ENCODE results near the gene RPH3AL. TPM values are rescaled to one million over a fixed set of nuclear protein-coding genes. Genes with fewer than 3 reads are reported as not detected.

RPH3AL gene
- total RNA-seq, 2 experiments from 2014 or later: 0.80 to 1.6 TPM

- CTCF ChIA-PET: no interaction called here
- POLR2A ChIA-PET: no interaction called here
Measured at GRCh38 chr17:269616-270514, 82.7 kb downstream of the RPH3AL start.

- POLR2A ChIA-PET: no interaction called here
- CTCF ChIA-PET: no interaction called here
Measured at GRCh38 chr17:266701-267667, 85.6 kb downstream of the RPH3AL start.

GRCh38 chr17:266219-266618 lies 86.4 kb downstream of the RPH3AL start:
- POLR2A ChIA-PET: no interaction called here

GRCh38 chr17:265718-266117 lies 86.9 kb downstream of the RPH3AL start:
- ChIA-PET POLR2A (no interaction called here), CTCF (no interaction called here)

More at GRCh38 chr17:266219-266618, 86.4 kb downstream of the RPH3AL start:
- CTCF ChIA-PET: no interaction called here

GRCh38 chr17:263773-264172 lies 88.8 kb downstream of the RPH3AL start:
- ChIA-PET CTCF (no interaction called here), POLR2A (no interaction called here)

GRCh38 chr17:263271-263670 lies 89.3 kb downstream of the RPH3AL start:
- ChIA-PET CTCF (no interaction called here), POLR2A (no interaction called here)

GRCh38 chr17:261635-262034 lies 91.0 kb downstream of the RPH3AL start:
- POLR2A ChIA-PET: no interaction called here
- CTCF ChIA-PET: no interaction called here

- CTCF ChIA-PET: no interaction called here
- POLR2A ChIA-PET: no interaction called here
Measured at GRCh38 chr17:260944-261343, 91.7 kb downstream of the RPH3AL start.

- ChIA-PET POLR2A (no interaction called here), CTCF (interaction anchor here (0.6 kb wide), 1 partner anchor 636 kb away, joined by 3 read pairs; no protein-coding TSS in a partner anchor)
Measured at GRCh38 chr17:260031-260791, 92.4 kb downstream of the RPH3AL start.

GRCh38 chr17:259341-259976 lies 93.1 kb downstream of the RPH3AL start:
- CTCF ChIA-PET: no interaction called here

GRCh38 chr17:258906-259305 lies 93.7 kb downstream of the RPH3AL start:
- ChIA-PET CTCF (no interaction called here), POLR2A (no interaction called here)

More at GRCh38 chr17:259341-259976, 93.1 kb downstream of the RPH3AL start:
- POLR2A ChIA-PET: no interaction called here

GRCh38 chr17:258045-258734 lies 94.4 kb downstream of the RPH3AL start:
- ChIA-PET CTCF (no interaction called here), POLR2A (no interaction called here)

GRCh38 chr17:253091-253846 lies 99.3 kb downstream of the RPH3AL start:
- ChIA-PET POLR2A (no interaction called here), CTCF (no interaction called here)

- ChIA-PET CTCF (no interaction called here), POLR2A (no interaction called here)
Measured at GRCh38 chr17:252456-252855, 100.2 kb downstream of the RPH3AL start.

- POLR2A ChIA-PET: no interaction called here
- CTCF ChIA-PET: no interaction called here
Measured at GRCh38 chr17:251531-251930, 101.1 kb downstream of the RPH3AL start.

- CTCF ChIA-PET: no interaction called here
Measured at GRCh38 chr17:250487-251300, 101.9 kb downstream of the RPH3AL start.

GRCh38 chr17:249236-249993 lies 103.2 kb downstream of the RPH3AL start:
- POLR2A ChIA-PET: no interaction called here
- CTCF ChIA-PET: no interaction called here

More at GRCh38 chr17:250487-251300, 101.9 kb downstream of the RPH3AL start:
- POLR2A ChIA-PET: no interaction called here

Measured in activated CD8-positive, alpha-beta memory T cell treated with anti-CD3 and anti-CD28 coated beads for 36 hours (primary cell).